CD4-positive, alpha-beta T cell treated with Interleukin-2 at 100 ng/mL for 4 hours (primary cell): ENCODE results near the gene ATP6V0D1.
"Not testable (repeated sequence)": the region's sequence is repeated elsewhere in the genome, so short reads cannot be mapped to it uniquely, and the experiment has no call there.

ENCODE experiments used
- DNase-seq: peaks from one replicate; pipeline ENCODE4 v3.0.0-alpha.2; 2020; ENCODE audit warnings: low spot score

ATP6V0D1 gene

DNA sequence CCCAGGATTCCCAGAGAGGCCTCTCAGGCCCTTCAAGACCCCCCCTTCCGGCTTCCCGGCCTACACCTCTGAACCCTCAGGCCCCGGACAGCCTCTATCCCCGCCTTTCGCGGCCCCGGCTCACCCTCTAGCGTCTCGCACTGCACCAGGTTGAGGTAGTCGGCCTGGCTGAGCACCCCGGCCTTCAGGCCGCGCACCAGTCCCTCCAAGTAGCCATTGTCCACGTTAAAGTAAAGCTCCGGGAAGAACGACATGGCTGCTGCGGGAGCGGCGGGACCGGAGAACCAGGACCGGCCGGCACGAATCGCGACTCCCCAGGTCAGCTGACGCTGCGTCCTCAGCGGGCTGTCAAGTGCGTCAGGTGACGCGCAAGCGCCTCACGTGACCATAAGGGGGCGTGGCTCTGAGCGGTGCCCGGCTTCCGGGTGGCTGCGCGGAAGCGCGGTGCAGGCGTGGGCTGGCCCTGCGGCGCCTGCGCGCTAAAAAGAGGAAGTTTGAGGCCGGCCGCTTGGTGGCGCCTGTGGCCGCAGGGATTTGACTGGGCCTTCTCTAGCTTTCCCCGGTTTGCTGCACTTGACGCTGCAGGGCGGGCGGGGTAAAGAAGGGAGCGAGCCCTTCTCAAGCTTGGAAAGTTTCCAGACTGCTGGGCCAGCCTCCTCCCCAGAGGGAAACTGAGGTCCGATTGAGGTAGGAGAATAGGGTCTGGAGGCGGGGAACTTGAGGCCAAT lies at the start of gene ATP6V0D1:
TSS of gene ATP6V0D1 (minus strand) at position 325 of the 728 bp plus-strand sequence. CDS start at position 254, 71 bp downstream.
- peak; percentile 98 for DNase-seq

- no peak for DNase-seq
Observed at GRCh38 chr16:67530013-67530939, 49.3 kb upstream of the ATP6V0D1 start.

DNA sequence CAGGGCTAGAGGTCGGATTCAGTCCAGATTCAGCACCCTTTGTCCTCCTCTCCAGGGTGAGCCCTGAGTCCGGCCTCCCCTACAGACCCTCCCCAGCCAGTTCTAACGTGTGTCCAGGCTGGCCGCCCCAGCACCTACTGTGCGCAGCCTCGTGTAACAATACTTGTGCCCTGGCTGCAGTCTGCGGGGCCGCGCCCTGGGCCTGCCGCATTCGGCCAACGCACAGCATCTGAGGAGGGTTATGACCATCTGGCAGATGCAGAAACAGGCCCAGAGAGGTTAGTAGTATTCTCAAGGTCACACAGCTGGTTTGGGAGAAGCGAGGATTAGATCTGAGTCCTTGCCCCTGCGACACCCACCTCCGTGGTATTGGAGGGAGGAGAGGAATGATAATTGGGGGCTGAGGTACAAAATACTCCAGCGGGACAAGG lies 48.6 kb upstream of the ATP6V0D1 start:
- no peak for DNase-seq

- DNase-seq, result no peak
Observed at GRCh38 chr16:67528870-67529581, 48.1 kb upstream of the ATP6V0D1 start.

DNA sequence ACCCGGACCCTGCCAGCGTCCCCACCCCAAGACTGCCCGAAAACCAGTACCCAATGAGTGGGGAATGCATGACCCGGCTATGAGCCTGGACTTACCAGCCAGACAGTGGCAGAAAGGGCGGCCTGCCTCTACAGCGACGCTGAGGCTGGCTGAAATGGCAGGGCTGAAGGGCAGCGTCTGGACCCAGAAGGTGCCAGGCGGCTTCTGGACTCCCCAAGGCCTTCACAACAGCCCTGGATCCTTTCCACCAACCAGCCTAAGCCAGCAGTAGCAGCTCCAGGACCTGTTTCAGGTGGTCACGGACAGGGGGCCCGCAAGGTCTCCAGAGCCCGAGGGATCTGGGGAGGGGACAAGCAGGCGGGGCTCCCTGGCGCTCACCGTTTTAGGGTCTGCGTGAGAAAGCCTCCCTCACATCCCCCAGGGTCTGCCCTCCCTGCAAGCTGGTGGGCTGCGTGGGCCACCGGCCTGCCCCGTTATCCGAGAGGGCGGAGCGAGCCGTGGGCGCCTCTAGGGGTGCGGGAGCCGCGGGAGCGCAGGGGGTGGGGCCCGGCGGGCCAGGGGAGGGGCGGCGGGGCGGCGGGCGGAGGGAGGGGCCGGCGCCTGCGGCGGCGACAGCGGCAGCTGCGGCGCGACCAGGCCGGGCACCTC lies 47.4 kb upstream of the ATP6V0D1 start, which contains the start of gene RIPOR1:
TSS of gene RIPOR1 (plus strand) at position 608 of the 648 bp plus-strand sequence. CDS start 9,618 bp downstream, outside the sequence.
- peak; percentile 32 for DNase-seq

- DNase-seq, result no peak
Observed at GRCh38 chr16:67526149-67526791, 45.3 kb upstream of the ATP6V0D1 start.

DNA sequence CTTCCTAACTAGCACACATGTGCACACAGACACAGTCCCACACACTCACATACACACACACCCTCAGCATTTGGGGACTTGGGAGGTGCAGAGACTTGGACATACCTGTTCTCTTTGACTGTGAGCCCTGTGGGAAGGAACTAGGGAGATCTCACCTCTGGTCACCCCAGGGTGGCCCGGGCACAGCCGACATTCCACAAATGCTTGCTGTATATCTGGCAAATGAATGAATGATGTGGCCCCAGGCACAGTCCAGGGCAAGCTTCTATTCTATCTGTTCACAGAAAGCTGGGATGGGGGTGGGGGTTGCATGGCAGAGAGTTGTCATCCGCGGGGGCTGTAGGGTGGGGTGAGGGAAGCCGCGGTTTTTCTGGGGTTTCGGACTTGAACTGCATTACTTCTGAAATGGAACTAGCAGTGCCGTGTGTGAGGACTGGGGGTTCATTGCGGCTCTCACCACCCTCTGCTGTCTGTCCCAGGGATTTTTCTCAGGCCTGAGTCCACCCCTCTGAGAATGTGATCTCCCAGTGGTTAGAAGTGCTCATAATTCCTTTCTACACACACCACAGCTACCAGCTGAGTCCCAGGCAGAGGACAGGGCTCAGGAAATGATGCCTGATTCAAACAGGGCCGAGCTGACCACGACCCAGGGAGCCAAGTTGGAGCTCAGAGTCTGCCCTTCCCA lies 44.4 kb upstream of the ATP6V0D1 start:
- no peak for DNase-seq

DNA sequence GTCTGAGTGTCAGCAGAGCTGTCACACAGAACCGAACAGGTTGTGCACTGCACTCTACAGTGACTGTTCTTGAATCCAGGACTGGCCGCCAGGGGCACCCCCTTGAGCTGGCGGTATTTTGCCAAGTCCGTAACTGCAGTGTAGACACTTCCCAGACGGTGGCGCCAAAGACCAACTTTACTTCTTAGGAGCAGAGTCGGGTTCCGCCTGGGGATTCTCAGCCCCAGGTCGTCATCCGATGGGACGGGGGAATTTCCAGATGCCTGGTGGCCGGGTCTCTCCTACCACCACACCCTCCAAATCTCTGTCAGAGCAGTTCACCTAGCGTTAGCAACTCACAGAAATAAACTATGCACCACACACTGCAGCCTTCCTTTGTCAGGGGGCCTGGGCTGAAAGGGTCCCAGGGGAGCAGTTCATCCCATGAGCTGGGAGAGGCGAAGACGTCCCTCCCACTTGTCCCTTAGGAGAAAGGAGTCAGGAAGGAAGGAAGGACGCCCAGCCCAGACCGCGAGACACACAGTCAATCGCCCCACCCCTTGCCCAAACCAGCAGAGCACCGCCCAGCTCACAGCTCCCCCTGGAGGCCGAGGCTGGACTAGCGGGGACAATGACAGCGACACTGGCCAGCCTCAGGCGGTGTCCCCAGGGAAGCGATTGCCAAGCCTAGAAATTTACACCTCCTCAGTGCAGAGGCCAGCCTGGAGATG lies 40.3 kb upstream of the ATP6V0D1 start:
- peak; percentile 99 for DNase-seq

GRCh38 chr16:67519242-67519641 lies 38.3 kb upstream of the ATP6V0D1 start:
- DNase-seq, result no peak

GRCh38 chr16:67518676-67519075 lies 37.7 kb upstream of the ATP6V0D1 start:
- DNase-seq, result no peak

DNA sequence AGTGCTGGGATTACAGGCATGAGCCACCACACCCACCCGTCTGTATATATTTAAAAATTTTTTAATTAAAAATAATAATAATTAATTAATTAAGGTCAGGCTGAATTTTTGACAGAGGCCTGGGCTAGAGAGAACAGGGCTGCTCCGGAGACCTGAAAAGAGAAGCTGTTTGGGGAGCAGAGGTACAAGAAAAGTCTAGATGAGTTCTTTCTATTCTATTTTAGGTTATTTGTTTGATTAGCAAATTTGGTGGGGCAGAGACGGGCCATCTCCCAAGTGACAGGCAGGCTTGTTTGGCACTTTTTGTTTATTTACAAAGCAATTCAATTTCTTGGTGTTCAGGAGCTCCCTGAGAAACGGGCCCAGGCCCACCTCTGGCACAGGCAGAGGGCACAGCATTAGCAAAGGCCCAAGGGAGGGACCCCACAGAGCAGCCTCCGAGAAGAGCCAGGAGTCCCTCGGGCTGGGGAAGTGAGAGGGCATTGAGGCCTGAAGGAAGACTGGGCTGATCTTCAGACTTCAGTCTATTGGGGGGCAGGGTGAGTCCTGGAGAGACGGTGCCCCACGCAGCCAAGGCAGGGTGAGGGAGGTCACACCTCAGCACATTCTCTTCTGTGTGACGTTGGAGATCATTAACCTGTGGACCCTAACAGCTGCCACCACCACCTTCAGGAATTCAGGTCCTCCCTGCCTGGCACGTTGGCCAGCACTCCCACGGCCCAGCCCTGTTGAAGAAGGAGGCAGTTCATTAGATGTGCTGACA lies 36.9 kb upstream of the ATP6V0D1 start:
- no peak for DNase-seq

GRCh38 chr16:67517155-67517445 lies 36.1 kb upstream of the ATP6V0D1 start:
- DNase-seq, result no peak

DNA sequence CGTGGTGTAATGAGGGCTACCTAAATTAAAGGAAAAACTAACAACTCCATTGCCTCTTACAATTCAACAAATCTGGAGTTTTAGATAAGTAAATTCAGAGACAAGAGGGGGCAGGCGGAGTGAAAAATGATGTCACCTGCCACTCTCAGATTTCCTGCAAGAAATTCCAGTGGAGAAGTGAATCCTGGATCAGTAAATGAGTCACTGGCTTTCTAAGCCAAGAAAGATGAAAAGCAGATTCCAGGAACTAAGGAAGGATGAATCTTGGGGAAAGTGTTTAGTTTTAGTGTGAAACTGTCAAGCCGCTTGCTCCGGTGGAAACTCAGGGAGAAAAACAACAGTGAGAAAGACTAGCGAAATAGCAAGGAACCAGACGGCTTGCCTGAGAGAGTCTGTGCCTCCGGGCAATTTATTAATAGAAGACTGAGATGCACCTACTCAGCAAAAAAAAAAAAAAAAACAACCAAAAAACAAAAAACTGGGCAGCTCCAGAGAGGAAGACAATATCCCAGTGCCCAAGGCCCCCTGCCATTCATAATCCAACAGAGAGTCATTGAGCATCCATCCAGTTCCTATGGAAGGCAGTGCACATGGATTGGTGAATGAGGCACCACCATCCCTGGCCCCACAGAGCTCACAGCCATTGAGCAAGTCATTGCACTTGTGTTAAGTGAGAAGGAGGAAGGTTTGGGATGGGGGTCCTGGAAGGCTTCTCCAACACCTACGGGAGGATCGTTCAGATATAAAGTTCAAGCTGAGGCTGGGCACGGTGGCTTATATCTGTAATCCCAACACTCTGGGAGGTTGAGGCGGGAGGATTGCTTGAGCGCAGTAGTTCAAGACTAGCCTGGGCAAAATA lies 35.6 kb upstream of the ATP6V0D1 start:
- no peak for DNase-seq

GRCh38 chr16:67514382-67514828 lies 33.4 kb upstream of the ATP6V0D1 start:
- peak; percentile 85 for DNase-seq

DNA sequence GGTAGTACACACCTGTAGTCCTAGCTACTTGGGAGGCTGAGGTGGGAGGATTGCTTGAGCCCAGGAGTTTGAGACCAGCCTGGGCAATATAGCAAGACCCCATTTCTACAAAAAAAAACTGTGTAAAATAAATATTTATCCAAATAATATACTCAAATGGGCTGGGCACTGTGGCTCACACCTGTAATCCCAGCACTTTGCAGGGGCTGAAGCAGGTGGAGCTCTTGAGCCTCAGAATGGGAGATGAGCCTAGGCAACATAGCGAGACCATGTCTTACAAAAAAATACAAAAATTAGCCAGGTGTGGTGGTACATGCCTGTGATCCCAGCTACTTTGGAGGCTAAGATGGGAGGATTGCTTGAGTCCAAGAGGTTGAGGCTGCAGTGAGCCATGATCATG lies 32.9 kb upstream of the ATP6V0D1 start:
- not testable (repeated sequence) for DNase-seq

DNA sequence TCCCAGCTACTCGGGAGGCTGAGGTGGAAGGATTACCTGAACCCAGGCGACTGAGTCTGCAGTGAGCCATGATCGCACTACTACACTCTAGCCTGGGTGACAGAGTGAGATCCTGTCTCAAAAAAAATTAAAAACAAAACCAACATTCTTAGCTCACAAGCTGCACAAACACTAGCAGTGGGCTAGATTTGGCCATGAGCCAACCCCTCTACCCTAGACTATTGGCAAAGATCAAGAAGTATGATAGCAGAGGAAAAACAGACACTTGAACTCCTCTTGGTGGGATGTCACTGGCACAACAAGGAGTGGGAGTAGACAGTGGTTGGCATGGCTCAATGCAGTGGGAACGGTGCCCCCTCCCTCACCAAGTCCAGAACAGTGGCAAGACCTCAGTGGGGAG lies 28.1 kb upstream of the ATP6V0D1 start:
- peak; percentile 27 for DNase-seq

GRCh38 chr16:67506468-67506867 lies 25.5 kb upstream of the ATP6V0D1 start:
- DNase-seq, result no peak
